Measurements from ENCODE around the gene C2orf68.

- no peak for TF ChIP-seq POLR2AphosphoS5 (IDR thresholded peaks at IDR 0.05; ENCODE audit: low read depth)
- TF ChIP-seq, protein P1, sequence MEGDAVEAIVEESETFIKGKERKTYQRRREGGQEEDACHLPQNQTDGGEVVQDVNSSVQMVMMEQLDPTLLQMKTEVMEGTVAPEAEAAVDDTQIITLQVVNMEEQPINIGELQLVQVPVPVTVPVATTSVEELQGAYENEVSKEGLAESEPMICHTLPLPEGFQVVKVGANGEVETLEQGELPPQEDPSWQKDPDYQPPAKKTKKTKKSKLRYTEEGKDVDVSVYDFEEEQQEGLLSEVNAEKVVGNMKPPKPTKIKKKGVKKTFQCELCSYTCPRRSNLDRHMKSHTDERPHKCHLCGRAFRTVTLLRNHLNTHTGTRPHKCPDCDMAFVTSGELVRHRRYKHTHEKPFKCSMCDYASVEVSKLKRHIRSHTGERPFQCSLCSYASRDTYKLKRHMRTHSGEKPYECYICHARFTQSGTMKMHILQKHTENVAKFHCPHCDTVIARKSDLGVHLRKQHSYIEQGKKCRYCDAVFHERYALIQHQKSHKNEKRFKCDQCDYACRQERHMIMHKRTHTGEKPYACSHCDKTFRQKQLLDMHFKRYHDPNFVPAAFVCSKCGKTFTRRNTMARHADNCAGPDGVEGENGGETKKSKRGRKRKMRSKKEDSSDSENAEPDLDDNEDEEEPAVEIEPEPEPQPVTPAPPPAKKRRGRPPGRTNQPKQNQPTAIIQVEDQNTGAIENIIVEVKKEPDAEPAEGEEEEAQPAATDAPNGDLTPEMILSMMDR (IDR thresholded peaks at IDR 0.05; ENCODE audit: insufficient read depth, low read length): no peak
Observed at GRCh38 chr2:85596026-85596333, 15.9 kb downstream of the C2orf68 start.

Data from HL-60 (cell line).